ENCODE measurements around the gene DSC3. TPM values are rescaled to one million over a fixed set of nuclear protein-coding genes. Genes with fewer than 3 reads are reported as not detected.

DSC3 gene
- total RNA-seq = 0.10 and 0.33 TPM in 2 replicates

DNA sequence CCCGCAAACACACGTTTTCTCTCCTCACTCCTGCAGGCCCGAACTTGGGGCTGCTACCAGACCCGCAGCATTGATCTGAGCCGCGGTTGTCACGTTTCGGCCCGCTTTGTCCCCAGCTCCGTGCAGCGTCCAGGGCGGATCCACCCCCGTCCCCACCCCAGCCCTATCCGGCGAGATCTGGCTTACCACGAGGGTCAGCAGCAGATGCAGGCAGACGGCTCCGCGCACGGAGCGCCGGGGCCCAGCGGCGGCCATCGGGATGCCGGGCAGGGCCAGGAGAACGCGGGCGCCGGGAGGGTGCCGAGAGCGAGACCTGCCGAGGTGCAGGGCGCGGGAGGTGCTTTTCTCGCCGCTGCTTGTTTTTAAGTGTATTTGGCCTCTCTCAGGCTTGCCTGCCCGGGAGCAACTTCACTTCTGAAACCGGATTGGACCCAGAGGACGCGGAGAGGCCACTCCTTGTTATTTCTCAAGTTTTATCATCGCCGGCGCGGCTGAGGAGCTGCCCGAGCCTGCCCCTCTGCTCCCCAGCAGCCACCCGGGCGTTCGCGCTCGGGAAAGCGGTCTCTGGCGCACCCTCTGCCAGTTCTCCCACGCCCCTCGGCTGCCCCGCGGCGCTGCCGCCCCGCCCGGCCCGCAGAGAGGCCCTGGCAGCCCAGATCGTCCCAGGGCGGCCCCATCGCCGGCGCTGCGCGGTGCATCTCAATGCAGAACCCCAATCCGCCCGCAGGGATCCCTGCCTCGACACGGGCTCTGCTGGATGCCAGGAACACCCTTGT is at the start of gene DSC3:
Gene DSC3 (minus strand): TSS at position 337 of the 776 bp plus-strand sequence. CDS start 82 bp downstream, at position 255.

Small RNA genes within 50 kb of the gene (small RNA-seq; reads per million reads assigned to genes)
- not detected for gene RNU6-857P

Other genes with a start within 250 kb of the DSC3 start
- not detected in 2 replicates for gene DSC2, start 59.7 kb upstream of the DSC3 start, total RNA-seq
- gene DSC1, start 120.1 kb upstream of the DSC3 start, total RNA-seq = not detected in 2 replicates